Cardiac fibroblast (primary cell): Measurements from ENCODE around the gene SYNPO2.
"Not testable (repeated sequence)": the region's sequence is repeated elsewhere in the genome, so short reads cannot be mapped to it uniquely, and the experiment has no call there.

Source experiments
- DNase-seq, 2 donors: peaks; one replicate each; pipeline versions ENCODE4 v3.0.0 to v3.0.0-alpha.2; 2010; ENCODE audit warnings: low read depth in 2 of 2
- H3K4me3 ChIP-seq, 2 donors: replicated peaks in 1 of 2; 1 replicate in 1 of 2; 2 replicates in 1 of 2; pipeline ENCODE4 v1.5.1; 2011; ENCODE audit warnings: low read depth in 2 of 2, low read length in 2 of 2, mild to moderate bottlenecking in 2 of 2, moderate library complexity in 1 of 2
- CTCF ChIP-seq: IDR thresholded peaks from one replicate; pipeline ENCODE4 v1.5.1; 2011; ENCODE audit warnings: low read depth, mild to moderate bottlenecking, low read length, inconsistent platforms

Gene SYNPO2

DNA sequence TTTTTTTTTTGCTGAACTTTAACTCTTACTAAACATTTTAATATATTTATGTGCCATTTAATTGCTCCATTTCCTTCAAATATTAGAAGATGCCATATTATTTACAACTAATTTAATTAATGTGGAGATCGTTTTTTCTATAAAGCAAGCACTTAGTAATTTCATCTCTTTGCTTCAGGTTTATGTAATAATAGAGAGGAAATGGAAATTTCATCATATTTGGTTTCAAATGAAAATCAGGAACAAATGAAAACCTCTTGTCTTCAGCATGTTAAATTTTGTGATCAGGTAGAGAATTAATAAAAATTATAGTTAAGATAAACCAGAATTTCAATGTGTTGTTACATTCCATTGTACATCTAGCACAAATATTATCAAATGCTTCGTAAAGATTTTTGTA is 120.1 kb downstream of the SYNPO2 start:
- DNase-seq = no peak
- no peak for TF ChIP-seq CTCF
- no peak overlapping the region for H3K4me3 ChIP-seq

GRCh38 chr4:119010221-119010620 is 121.6 kb downstream of the SYNPO2 start:
- not testable (repeated sequence) for DNase-seq, H3K4me3 ChIP-seq

GRCh38 chr4:119010909-119011606 is 122.4 kb downstream of the SYNPO2 start:
- no peak overlapping the region for H3K4me3 ChIP-seq
- no peak for TF ChIP-seq CTCF
- peak in 1 of 2 donors; percentile 27 for DNase-seq

DNA sequence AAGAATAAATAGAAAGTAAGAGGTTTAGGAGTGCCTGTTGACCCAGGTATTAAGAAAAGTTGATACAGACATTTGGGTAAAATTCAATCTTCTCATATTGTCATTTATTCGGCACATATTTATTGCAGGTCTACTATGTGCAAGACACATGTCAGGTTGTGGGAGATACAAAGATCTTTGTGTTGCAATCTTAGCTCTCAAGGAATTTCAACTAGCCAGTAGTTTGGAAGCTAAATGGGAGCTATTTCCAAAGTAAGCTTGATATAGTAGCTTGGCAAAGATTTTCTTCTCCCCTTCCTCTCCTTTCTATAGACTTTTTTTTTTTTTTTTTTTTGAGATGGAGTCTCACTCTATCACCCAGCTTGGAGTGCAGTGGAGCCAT is 122.9 kb downstream of the SYNPO2 start:
- no peak for TF ChIP-seq CTCF

GRCh38 chr4:119014658-119015057 is 126.0 kb downstream of the SYNPO2 start:
- TF ChIP-seq CTCF = no peak
- no peak overlapping the region for H3K4me3 ChIP-seq
- DNase-seq = no peak

More for the DNA sequence above, 122.9 kb downstream of the SYNPO2 start:
- DNase-seq = no peak
- H3K4me3 ChIP-seq = no peak overlapping the region

DNA sequence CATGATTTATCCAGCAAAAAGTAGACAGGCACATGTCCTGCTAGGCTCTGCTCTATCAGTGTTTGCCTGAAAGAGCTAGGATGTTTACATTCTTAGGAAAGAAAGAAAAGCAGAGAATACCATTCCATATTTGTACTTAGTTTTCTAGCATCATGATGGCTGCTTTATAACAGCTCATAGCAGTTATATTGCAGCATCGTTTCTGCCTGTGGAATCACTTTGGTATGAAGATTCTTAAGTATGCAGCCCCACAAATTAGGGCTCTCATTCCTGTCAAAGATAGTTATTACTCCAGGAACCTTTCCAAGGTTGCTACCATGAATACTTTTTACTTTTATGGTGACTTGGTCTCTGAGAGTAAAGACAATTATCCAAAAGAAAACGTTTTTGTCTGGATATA is 128.0 kb downstream of the SYNPO2 start:
- H3K4me3 ChIP-seq = no peak overlapping the region
- no peak for TF ChIP-seq CTCF
- DNase-seq = peak; percentile 32 to 36

DNA sequence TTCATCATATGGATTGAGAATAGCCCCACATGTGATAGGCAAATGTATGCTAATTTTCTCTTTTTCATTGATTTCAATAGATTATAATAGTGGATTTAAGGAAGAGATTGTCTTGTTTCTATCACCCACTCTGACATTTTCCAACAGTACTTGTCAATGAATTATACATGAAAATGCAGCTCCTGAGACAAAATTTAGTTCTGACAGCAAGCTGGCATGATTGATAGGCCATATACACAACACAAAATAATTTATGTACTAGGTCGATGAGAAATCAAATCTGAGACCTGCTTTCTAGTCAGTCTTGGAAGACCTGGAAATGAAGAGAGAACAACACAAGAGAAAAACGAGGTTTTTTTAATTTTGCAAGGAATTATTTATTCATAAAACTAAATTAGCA is 129.0 kb downstream of the SYNPO2 start:
- no peak for TF ChIP-seq CTCF
- no peak overlapping the region for H3K4me3 ChIP-seq
- no peak for DNase-seq
